Measurements from ENCODE around the gene PPP1R2.

GRCh38 chr3:195555110-195555509, 12.0 kb upstream of the PPP1R2 start:
- TF ChIP-seq, protein P1, sequence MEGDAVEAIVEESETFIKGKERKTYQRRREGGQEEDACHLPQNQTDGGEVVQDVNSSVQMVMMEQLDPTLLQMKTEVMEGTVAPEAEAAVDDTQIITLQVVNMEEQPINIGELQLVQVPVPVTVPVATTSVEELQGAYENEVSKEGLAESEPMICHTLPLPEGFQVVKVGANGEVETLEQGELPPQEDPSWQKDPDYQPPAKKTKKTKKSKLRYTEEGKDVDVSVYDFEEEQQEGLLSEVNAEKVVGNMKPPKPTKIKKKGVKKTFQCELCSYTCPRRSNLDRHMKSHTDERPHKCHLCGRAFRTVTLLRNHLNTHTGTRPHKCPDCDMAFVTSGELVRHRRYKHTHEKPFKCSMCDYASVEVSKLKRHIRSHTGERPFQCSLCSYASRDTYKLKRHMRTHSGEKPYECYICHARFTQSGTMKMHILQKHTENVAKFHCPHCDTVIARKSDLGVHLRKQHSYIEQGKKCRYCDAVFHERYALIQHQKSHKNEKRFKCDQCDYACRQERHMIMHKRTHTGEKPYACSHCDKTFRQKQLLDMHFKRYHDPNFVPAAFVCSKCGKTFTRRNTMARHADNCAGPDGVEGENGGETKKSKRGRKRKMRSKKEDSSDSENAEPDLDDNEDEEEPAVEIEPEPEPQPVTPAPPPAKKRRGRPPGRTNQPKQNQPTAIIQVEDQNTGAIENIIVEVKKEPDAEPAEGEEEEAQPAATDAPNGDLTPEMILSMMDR (IDR thresholded peaks at IDR 0.05) = no peak
- TF ChIP-seq POLR2A (IDR thresholded peaks at IDR 0.05) = no peak

All from body of pancreas (tissue), 4 donors.